Glomerular visceral epithelial cell (primary cell): ENCODE results near the gene UBL7.

Experiments
- DNase-seq: peaks from one replicate; pipeline ENCODE4 v3.0.0-alpha.2; 2016; ENCODE audit errors: extremely low spot score

UBL7 gene

GRCh38 chr15:74441248-74441941, 19.6 kb downstream of the UBL7 start:
- DNase-seq: no peak

GRCh38 chr15:74438721-74439316, 22.1 kb downstream of the UBL7 start:
- DNase-seq: peak; percentile 81

GRCh38 chr15:74438206-74438605, 22.8 kb downstream of the UBL7 start:
- no peak for DNase-seq

GRCh38 chr15:74434263-74435136, 26.5 kb downstream of the UBL7 start:
- DNase-seq: no peak

- DNase-seq: peak; percentile 93
These were observed 27.2 kb downstream of the UBL7 start, which contains the start of gene SEMA7A for GRCh38 chr15:74433592-74434262. SEMA7A (minus strand) TSS chr15:74433958; CDS start chr15:74433918, 40 bp downstream.

- DNase-seq: no peak
These were observed 27.9 kb downstream of the UBL7 start for GRCh38 chr15:74432968-74433591.

- no peak for DNase-seq
These were observed 28.5 kb downstream of the UBL7 start for GRCh38 chr15:74432271-74432967.

- DNase-seq: peak; percentile 37
These were observed 29.3 kb downstream of the UBL7 start for GRCh38 chr15:74431645-74432044.

GRCh38 chr15:74431116-74431515, 29.8 kb downstream of the UBL7 start:
- DNase-seq: no peak

- peak; percentile 53 for DNase-seq
These were observed 30.4 kb downstream of the UBL7 start for GRCh38 chr15:74430510-74430951.

- DNase-seq: no peak
These were observed 31.1 kb downstream of the UBL7 start for GRCh38 chr15:74429781-74430400.

- no peak for DNase-seq
These were observed 31.8 kb downstream of the UBL7 start for GRCh38 chr15:74428970-74429780.

GRCh38 chr15:74428442-74428787, 32.5 kb downstream of the UBL7 start:
- DNase-seq: no peak

- DNase-seq: no peak
These were observed 33.1 kb downstream of the UBL7 start for GRCh38 chr15:74427607-74428441.

GRCh38 chr15:74426404-74427281, 34.3 kb downstream of the UBL7 start:
- DNase-seq: no peak

GRCh38 chr15:74425630-74426029, 35.3 kb downstream of the UBL7 start:
- DNase-seq: peak; percentile 52

GRCh38 chr15:74424901-74425528, 35.9 kb downstream of the UBL7 start:
- DNase-seq: no peak
